Measurements from ENCODE around the gene HMX1.

Gene HMX1

GRCh38 chr4:8843597-8843996 lies 28.0 kb downstream of the HMX1 start:
- in situ Hi-C loops (cut with HindIII; ENCODE audit: low sequenced_read_pairs), result no loop called here

DNA sequence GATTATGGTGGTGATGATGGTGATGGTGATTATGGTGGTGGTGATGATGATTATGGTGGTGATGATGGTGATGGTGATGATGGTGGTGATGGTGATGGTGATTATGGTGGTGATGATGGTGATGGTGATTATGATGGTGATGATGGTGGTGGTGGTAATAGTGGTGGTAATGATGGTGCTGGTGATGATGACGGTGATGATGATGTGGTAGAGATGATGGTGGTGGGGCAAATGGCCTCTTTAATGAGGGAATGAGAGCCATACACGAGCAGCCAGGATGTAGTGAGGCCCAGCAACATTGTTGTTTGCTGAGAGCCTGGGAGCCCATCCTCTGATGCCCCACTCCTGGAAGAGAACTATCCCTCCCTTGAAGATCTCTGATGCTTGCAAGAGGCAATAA lies 29.0 kb downstream of the HMX1 start:
- in situ Hi-C loops (cut with HindIII; ENCODE audit: low sequenced_read_pairs), result no loop called here

DNA sequence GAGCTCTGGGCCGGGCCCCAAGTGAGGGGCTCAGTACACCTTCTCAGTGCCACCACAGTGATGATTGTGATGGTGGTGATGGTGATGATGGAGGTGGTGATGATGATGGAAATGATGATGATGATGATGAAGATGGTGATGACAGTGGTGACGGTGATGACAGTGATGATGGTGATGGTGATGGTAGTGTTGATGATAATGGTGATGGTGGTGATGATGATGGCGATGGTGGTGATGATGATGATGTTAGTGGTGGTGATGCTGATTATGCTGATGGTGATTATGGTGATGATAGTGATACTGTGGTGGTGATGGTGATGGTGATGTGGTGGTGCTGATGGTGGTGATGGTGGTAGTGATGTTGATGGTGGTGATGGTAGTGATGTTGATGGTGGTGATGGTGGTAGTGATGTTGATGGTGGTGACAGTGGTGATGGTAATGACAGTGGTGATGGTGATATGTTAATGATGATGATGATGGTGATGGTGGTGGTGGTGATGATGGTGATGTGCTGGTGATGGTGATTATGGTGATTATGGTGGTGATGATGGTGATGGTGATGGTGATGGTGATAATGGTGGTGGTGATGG lies 29.9 kb downstream of the HMX1 start:
- in situ Hi-C loops (cut with HindIII; ENCODE audit: low sequenced_read_pairs), result no loop called here

- in situ Hi-C loops (cut with HindIII; ENCODE audit: low sequenced_read_pairs), result no loop called here
These were observed 30.7 kb downstream of the HMX1 start for GRCh38 chr4:8840816-8841455.

- in situ Hi-C loops (cut with HindIII; ENCODE audit: low sequenced_read_pairs), result no loop called here
These were observed 31.4 kb downstream of the HMX1 start for GRCh38 chr4:8840006-8840793.

- in situ Hi-C loops (cut with HindIII; ENCODE audit: low sequenced_read_pairs), result no loop called here
These were observed 32.6 kb downstream of the HMX1 start for GRCh38 chr4:8838961-8839431.

GRCh38 chr4:8838296-8838960 lies 33.2 kb downstream of the HMX1 start:
- in situ Hi-C loops (cut with HindIII; ENCODE audit: low sequenced_read_pairs), result no loop called here

DNA sequence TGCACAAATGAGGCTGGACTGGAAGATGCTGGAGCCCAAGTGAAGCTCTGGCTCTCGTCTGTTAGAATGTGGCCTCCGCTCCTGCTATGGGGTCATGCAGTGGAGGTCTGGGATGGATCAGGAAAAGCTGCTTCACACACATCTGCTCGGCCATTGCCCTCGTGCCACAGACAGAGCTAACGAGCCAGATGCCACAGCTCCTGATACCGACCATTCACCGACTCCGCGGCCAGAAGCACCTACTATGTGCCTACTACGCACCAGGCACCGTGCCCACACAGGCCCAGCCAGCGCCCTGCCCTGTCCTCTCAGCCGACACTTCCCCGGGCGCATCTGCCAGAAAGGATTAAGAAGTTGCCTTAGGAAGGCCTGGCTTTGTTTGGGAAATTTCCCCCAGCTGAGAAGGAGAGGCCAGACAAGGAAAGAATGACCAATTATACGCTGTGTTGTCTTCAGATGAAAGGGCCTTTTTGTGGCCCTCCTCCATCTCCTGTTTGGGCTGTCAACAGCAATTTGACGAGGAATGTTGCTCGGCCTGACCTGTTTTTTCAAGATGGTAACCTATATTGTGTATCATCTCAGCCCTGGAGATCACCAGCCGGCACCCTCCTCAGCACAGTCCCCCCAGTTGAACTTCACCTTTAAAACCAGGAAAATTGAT lies 34.3 kb downstream of the HMX1 start:
- in situ Hi-C loops (cut with HindIII; ENCODE audit: low sequenced_read_pairs), result no loop called here

GRCh38 chr4:8836664-8837171 lies 34.9 kb downstream of the HMX1 start:
- in situ Hi-C loops (cut with HindIII; ENCODE audit: low sequenced_read_pairs), result no loop called here

- in situ Hi-C loops (cut with HindIII; ENCODE audit: low sequenced_read_pairs), result no loop called here
These were observed 35.9 kb downstream of the HMX1 start for GRCh38 chr4:8835521-8836365.

DNA sequence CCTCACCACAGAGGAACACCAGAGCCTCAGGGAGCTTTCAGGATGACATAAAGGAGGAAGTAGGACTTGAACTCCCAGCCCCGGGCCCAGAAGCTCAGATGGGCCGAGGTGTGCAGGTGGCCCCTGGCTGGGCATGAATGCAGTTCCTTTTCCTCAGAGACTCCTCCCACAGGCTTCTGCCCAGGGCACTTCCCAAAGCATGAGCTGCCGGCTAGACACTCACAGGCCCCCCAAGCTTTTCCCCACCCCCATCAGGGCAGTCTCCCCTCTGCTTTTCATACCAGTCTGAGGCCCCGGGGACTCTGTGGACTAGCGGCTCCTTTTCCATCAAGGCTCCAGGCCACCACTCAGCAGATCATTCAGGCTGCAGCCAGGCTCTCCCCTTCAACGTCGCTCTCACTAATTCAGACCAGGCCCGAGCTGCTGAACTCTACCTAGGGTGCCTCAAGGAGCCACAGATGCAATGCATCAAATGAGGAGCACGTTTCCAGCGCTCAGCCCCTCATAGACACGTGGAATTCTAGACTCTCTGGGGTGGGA lies 36.9 kb downstream of the HMX1 start:
- in situ Hi-C loops (cut with HindIII; ENCODE audit: low sequenced_read_pairs), result no loop called here

GRCh38 chr4:8832113-8832915 lies 39.3 kb downstream of the HMX1 start:
- in situ Hi-C loops (cut with HindIII; ENCODE audit: low sequenced_read_pairs), result no loop called here

DNA sequence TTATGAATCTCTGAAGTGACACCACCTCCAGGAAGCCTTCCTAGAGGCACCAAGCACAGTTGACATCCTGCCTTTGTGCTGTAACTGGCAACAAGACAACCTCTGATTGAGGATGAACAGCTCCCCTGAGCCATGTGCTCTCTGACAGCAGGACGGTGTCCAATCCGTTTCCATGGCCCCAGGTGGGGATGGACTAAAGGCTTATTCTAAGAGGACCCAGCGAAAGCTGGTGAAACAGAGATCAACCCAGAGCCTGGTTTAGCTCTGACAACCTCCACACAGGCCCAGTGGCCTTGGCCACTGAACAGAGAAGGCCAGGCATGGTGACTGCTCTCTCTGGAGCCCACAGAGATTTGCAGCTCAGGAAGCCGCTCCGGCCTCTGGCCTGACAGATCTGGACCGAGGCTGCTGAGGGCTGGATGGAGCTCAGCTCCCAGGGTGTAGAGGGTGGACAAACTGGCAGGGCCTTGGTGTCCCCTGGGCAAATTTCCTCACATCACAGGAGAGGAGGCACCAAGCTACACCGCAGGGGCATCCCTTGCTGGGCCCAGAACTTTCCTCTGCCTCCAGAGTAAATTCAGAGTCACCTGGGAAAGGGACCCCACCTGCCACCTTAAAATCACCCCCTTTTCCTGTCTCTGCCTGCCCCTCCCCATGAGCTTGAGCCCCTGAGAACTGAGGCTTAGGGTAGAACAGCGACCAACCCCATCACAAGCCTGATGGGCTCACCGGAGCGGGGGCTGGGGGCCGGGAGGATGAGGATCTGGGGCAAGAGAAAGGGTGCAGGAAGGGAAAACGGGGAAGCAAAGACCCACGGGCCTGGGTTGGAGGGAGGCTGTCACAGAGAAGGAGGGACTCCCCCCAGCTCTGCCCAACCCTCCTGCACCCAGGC lies 40.2 kb downstream of the HMX1 start:
- in situ Hi-C loops (cut with HindIII; ENCODE audit: low sequenced_read_pairs), result no loop called here

- in situ Hi-C loops (cut with HindIII; ENCODE audit: low sequenced_read_pairs), result no loop called here
These were observed 40.9 kb downstream of the HMX1 start for GRCh38 chr4:8830611-8831200.

GRCh38 chr4:8830056-8830455 lies 41.6 kb downstream of the HMX1 start:
- in situ Hi-C loops (cut with HindIII; ENCODE audit: low sequenced_read_pairs), result no loop called here

- in situ Hi-C loops (cut with HindIII; ENCODE audit: low sequenced_read_pairs), result no loop called here
These were observed 42.1 kb downstream of the HMX1 start for GRCh38 chr4:8829584-8829983.

DNA sequence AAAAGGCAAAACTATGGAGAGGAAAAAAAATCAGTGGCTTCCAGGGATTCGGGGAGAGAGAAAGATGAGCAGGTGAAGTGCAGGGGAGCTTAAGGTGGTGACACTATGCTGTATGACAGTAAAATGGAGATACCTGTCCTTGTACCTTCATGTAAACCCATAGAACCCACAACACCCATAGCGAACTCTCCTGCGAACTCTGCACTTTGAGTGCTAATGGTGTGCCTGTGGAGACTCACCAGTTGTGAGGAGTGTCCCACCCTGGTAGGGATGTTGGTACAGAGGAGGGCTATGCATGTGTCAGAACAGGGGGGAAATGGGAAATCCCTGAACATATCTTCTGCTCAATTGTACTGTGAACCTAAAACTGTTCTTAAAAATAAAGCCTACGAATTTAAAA lies 42.8 kb downstream of the HMX1 start:
- in situ Hi-C loops (cut with HindIII; ENCODE audit: low sequenced_read_pairs), result no loop called here

Measured in endothelial cell of hepatic sinusoid (primary cell).